GM19455 (cell line): Measurements from ENCODE around the gene DNER.
A peak's percentile ranks its signal among the peaks of the same experiment; 100 is the strongest.
"Not testable (repeated sequence)": the region's sequence is repeated elsewhere in the genome, so short reads cannot be mapped to it uniquely, and the experiment has no call there.

Experiments
- ATAC-seq: cut with Tn5 transposase; IDR thresholded peaks from one replicate; pipeline ENCODE4 v1.9.1; 2021; ENCODE audit not compliant: unreplicated experiment

DNER gene

DNA sequence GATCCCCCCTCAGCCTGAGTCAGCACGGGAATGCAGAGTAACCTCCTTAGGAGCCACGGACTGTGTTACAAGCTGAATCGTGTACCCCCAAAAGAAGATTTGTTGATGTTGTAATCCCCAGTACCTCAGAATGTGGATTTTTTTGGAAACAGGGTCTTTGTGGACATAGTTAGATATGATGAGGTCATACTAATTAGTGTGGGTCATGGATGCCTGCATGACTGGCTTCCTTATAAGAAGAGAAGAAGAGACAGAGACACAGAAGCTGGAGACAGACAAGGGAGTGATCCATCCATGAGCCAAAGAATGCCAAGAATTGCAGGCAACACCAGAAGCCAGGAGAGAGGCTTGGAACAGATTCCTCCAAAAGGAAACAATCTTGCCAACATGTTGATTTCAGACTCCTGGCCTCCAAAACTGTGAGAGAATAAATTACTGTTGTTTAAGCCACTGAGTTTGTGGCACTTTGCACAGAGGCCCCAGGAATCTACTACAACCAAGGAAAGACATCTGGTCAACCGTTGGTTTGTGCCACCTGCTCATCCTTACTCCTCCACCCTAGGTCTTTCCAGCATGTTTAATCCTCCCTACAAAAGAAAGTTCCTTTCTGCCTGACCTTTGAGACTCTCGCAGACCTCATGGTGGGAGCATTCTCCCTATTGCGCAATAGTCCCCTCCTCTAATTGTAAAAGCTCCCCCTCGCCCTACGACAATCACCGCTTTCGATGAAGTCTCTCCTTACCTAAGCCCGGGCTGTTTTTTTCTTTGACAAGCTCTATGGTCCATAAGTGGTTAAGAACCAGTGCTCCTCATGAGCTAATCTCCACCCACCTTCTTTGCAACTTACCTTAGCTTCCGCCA, 91.6 kb downstream of the DNER start:
- no peak for ATAC-seq

DNA sequence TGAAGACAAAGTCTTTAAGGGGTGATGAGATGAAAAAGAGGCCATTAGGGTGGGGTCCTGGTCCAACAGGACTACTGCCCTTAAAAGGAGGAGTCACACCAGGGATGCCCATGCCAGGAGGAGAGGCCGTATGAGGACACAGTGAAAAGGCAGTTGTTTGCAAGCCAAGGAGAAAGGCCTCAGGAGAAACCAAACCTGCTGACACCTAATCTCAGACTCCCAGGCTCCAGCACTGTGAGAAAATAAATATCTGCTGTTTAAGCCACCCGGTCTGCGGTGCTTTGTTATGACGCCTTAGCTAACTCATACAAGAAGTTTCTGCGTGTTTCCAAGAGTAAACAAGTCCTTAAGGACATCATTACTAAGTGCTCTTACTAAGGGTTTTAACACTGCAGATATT, 93.6 kb downstream of the DNER start:
- ATAC-seq, result no peak

DNA sequence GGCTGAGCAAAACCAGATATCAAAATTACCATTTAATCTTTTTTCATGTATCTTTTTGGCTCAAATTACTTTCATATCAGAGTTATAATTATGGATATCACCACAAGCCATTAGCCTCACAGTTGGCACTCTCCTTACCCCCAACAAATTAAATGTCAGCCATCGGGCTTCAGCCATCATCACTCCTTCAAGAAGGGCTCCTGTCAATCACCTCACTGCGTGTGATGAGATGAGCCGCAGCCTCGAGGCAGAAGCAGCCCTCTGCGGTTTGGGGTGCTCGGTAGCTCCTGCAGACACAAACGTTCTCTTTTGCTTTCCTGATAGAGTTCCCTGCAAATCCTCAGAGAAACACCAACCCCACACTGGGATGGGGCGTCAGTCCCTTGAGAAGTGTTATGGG, 94.1 kb downstream of the DNER start:
- ATAC-seq, result no peak

DNA sequence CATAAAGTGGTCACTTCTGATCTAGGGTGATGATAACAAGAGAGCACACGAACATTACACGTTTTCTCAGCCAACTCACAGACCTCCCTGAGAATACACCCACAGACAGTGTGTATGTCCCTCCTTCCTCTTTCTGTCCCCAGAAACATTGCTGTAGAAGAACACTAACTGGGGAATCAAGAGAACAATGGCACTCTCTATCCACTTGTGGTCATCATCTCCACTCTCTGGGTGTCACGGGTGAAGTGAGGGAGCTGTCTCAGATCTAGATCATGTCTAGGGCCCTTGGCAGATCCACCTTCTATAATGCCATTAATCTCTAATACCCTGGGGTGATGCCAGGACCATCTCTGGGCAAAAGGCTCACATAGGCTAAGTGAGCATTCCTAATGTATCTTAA, 97.9 kb downstream of the DNER start:
- ATAC-seq, result no peak

DNA sequence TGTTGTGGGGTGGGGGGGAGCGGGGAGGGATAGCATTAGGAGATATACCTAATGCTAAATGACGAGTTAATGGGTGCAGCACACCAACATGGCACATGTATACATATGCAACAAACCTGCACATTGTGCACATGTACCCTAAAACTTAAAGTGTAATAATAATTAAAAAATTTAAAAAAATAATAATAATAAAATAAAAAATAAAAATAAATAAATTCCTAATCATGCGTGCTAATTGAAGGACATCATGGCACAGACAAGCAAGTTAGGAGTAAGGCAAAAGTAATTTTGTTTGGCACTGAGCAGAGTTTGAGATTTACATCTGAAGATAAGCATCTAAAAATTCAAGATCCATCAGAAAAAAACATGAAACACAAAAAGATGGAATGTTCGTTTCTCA, 100.3 kb downstream of the DNER start:
- not testable (repeated sequence) for ATAC-seq

DNA sequence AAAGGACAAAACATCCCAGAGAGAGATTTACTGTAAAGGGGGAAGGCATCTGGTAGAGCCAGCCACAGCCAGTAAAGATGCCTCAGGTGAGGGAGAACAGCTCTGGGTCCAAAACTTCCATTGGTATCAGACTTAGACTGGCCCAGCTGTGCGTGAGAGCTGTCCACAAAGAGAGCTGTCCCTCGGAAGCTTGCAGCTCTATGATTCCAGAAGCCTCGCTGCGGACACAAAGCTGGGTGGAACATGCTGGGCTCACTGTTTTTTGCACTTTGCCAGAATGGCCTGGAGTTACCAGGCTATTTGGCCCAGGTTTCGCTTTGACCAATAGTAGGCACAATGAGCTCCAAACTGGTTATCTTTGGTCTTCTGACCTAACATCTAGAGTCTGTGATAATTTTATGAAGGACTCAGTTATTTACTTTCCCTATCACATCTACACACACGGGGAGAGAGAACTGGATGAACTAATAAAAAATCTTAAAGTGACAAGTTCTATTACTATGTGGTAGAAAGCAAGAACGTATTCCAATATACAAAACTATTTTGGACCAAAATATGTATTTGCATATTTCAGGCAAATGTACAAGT, 101.9 kb downstream of the DNER start:
- ATAC-seq, result no peak

DNA sequence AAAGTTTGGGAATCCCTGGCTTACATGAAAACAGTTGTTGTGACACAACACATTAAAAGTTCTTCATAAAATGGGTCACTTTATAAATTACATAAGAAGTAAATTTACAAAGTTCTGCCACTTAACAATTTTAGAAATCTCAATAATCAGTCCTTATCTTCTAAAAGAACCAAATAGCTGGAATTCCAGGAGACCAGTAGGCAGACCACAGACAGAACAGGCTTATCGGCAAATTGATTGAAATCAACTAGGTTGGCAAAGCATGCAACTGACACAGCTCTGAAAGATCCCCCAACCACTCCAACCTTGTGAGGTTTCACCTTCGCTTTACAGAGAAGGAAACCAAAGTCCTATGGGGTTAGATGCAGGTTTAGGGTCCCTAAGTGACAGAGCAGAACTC, 103.0 kb downstream of the DNER start:
- ATAC-seq, result no peak

DNA sequence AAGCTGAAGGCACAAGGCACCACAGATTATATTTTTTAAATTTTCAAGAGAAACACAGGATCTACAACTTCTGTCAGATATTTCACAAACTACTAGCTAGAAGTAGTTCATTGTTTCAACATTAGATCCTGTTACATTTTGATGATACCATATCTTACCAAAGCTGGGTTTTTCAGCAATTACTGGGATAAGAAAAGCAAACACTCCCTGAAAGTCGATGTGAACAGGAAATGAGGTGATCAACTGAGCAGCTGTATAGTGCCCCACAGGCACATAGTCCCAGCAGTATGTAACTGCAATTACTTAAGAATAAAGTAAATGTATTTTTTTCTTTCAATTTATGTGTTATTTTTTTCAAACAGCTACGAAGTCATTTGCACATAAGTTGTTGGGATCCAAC, 103.5 kb downstream of the DNER start:
- ATAC-seq, result no peak

DNA sequence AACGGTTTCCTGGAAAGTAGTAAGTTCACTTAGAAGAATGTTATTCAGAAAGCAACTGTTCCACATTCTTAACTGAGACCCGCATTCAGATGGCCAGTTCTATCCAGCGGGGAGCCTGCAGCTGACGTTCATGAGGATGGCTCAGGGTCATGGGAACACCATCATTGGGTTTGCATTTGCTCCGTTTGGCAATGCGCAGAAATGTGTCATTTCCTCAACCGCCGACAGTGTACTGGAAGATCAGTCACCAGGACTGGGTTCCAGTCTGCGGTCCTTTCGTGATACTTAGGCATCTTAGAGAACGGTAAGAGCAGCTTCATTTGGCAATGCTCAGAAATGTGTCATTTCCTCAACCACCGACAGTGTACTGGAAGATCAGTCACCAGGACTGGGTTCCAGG, 104.0 kb downstream of the DNER start:
- no peak for ATAC-seq

DNA sequence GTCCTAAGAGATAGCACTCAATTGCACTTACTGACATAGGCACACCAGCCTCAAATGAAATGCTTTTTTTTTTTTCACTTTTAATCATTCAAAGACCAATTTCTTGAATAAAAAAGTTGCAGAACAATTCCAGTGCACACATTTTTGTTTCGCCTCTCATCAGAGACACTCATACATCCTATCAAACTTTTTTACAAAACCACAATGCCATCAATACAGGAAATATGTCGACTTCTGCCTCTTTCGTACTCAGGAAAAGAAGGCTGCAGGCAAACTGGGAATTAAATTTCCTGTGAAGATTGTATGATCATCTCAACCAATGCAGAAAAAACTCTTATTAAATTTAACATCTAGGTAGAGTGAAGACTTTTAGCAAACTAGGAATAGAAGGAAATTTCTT, 112.4 kb downstream of the DNER start:
- no peak for ATAC-seq

DNA sequence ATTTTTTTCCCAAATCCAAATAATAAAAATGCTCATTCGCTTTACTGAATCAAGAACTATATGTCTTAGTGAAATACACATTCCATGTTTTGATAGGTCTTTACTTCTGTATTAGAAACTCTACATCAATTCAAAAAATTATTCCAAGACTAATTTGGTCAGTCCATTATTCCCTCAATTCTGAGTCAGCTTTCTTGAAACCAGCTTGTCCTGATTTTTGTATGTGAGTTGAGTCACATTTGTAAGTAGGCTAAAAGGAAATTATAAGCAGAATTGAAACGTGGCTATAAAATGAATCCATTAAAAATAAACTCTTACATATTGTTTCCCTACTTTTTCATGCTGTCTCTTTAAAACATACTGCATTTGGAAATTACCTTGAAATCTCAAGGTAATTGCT, 113.0 kb downstream of the DNER start:
- no peak for ATAC-seq

DNA sequence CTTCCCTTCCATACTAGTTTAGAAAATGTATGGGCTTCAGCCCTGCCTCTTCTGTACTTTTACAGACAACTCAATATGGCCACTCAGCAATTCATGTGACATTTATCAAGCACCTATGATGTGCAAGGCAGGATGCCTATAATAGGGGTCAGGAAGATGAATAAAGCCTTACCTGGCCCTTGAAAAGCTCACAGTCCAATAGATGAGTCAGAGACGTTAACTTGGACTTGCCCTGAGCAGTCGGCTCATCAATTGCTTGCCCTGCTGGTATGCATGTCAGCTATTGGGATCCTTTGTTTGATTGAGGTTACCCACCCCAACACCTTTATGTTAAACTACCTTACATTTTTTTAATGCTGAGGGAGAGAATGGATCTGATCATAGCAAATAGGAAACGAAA, 116.1 kb downstream of the DNER start:
- ATAC-seq, result no peak

DNA sequence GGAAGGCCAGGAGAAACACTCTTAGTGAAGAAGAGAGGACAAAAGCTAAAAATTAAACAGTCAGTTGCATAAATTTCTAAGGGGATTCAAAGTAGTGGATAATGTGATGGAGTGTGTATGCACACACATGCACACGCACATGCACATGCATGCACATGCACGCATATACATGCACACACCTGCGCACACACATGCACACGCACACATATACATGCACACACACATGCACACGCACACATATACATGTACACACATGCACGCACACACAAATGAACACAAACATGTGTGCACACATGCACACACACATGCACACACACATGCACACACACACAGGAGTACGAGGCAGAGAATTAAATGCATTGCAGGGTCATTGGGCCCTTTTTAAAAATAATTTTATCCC, 117.6 kb downstream of the DNER start:
- ATAC-seq, result no peak

DNA sequence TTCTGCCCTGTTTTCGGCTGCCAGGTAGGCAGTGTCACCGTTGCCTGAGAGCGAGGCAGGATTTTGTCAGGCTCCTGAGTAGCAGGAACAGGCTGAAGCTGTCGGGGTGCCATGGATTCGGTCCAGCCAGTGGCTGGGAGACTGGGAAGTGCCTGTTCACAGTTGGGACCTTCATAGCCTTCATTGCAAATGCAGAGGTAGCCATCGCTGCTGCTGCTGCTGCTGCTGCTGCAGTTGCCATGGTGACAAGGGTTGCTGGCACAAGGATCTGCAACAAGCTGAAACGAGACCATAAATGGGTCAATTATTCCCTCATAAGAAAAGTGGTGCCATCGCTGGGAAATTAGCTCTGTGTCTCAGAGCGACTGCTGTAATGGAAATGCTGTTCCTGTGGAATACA, 122.7 kb downstream of the DNER start:
- ATAC-seq, result no peak

DNA sequence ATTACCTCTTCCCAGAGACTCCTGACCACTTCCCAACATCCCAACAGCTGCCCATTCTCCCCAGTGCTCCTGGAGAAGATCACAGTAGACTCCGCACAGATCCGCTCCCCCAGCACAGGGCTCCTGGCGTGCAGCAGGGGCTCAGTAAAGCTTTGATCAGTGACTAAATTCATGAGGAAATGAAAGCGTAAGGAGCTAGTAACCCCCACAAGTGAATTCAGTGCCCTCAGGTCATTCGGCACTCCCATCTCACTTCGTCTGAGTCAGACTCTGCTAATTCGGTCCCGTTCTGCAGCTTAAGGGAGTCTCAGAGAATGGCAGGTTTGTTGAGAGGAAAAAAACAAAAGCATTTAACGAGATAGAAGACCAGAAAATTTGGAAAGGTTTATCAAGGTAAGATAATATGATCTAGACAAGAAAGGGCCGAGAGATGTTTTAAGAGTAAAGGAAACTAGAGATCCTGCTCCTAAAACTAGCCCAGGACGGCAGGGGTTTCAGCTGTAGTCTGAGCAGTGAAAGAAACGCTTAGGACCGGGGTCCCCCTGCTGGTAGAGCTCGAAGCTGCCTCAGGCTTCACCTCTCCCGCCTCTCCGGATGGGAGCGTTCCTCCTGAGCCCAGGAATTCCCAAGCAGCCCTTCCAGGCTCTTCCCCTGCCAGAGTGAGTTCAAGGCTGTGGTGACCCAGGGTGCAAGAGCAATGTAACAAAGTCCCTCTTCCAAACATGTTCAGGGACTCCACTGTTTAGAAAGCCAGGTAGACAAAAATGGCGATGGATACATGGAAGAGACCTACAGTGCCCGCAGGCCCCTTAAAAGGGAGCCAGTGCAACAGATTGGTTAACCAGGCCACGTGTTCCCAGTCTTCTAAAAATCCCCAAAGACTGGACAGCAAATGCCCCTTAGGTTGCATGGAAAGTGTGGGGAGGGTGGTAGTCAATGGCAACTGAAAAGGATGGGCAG, 127.3 kb downstream of the DNER start:
- peak; percentile 87 for ATAC-seq

DNA sequence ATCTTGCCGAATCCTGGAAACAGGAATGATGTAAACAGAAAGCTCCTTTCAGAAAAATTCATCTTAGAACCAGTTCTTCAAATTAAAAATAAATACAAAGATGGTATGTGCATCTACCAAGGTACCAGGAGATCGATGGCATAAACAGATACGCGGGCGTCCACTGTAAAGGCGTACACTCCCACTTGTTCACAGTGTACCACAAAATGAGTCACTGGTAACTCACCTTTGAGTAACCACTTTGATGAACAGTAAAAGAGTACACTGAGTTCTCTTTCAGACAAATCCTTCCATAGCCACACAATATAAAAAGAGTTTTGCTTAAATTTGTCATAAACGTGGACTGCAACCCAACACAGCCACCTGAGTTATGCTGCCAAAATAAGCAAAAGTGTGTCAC, 128.3 kb downstream of the DNER start:
- ATAC-seq, result no peak

DNA sequence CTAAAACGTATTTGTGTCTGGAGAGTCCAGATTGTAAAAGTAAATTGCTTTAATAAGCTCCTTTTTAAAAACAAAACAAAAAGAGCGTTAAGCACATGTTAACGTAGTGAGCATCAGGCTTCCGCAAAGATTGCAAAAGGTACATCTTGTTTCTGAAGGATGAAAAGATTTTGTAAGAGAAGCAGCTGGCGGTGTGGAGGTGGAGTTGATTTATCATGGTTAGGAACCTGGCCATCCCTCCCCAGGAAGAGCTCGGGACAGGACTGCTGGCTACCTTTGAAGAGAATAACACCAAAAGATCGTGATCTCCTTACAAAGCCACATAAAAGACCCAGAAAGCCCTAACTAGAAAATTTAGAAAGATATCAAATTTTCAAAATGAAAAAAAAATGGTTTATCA, 132.2 kb downstream of the DNER start:
- ATAC-seq, result no peak

DNA sequence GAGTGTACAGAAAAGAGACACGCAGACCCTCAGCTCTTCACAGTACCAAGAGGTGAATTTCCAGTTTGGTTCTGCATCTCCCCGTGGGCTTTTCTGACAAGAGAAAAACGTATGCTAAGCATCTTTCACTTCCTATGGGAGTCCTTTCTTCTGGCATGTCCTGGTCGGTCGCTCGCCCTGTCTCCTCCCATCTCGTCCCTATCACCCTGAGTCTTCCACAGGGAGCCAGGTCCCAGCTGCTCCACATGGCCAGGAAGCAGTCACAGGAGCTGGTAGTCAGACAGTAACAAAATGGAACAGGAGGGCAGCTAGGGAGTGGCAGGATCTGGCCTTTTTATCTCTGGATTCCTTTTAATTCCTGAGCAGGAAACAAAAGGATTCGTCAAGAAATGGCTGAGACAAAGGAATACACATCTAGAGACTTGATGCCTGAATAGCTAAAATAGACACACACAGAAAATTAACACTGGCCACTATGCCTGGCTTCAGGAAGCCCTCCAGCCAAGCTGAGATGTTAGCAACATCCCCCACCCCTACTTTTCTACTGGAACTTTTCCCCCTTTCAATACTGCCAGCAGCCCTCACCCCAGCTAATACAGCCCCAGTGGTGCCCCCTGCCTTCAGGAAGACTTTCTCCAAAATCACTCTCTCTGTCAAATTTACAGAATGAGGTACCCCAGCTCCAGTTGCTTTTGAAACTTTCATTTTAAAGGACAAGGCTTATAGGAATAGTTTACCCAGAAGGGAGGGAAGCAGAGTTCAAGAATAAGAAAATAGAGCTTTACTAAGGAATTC, 136.1 kb downstream of the DNER start:
- ATAC-seq, result no peak

DNA sequence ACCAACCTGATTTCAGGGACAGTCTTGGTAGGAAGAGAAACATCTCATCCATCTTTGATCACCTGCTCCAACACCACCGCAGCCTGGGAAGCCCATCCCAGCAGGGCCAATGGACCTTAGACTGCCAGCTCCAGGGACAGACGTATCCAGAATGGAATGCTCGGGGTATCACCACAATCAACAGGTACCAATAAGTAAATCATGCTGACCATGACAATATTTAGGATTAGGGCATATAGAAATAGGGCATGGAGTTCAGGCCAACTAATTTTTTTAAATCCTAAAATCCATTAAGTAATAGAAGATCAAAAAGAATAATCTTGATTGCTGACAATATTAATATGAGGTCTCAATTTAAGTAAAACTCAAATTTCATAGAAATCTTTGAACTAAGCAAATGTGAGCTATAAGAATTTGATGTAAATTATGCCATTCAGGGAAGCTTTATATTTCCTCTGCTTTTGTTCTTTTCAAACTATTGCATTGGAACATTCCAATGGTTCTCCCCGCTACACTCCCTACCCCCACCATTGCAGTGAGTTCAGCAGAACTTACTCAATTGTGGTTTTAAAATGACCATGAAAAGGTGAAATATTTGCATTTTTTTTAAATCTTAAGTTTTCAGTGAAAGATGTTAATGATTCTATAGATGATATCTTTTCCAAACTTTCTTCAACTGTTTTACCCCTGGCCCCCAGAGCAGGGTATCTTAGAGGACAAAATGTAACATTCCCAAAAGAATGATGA, 138.6 kb downstream of the DNER start:
- ATAC-seq, result no peak
